GM12878 (cell line): ENCODE measurements around the gene ACTL7A. TPM values are rescaled to one million over a fixed set of nuclear protein-coding genes. Genes with fewer than 3 reads are reported as not detected.

Experiments
- ATAC-seq: fragments of 200-7000 bp; cut with Tn5 transposase; 3 replicates; pipeline ENCODE4 v1.9.1; 2020; ENCODE audit warnings: mild to moderate bottlenecking, moderate library complexity
- BruUV-seq: library from RNA; stranded (reverse); fragments of 400-500 nt; replicated peaks from 2 replicates; lab custom pipeline; 2021; lab: Mats Ljungman, UMichigan
- CTCF ChIA-PET: fragments of 300-600 bp; sonication (Branson Sonifier 250); formaldehyde crosslinking; extraction: SDS; loops from one replicate; lab custom pipeline; 2021; ENCODE audit warnings: inconsistent platforms; lab: Yijun Ruan, JAX
- POLR2A ChIA-PET: fragments of 350-600 bp; formaldehyde crosslinking; extraction: SDS; loops from one replicate; lab custom pipeline; 2021; ENCODE audit warnings: inconsistent platforms; lab: Charles Lee
- RAD21 ChIA-PET: fragments of 300-600 bp; sonication (Branson Sonifier 250); formaldehyde crosslinking; loops from one replicate; lab custom pipeline; 2023; ENCODE audit warnings: antibody characterized with exemption; ENCODE audit not compliant: unreplicated experiment; lab: Charles Lee
- SMC1A ChIA-PET: fragments of 300-600 bp; sonication (Branson Sonifier 250); formaldehyde crosslinking; loops from one replicate; lab custom pipeline; 2023; ENCODE audit not compliant: unreplicated experiment, uncharacterized antibody; lab: Charles Lee
- DNase-seq: peaks from one replicate; pipeline ENCODE4 v3.0.0-alpha.2; 2011; ENCODE audit warnings: low read depth, low spot score
- FAIRE-seq: peaks from 3 replicates; lab custom pipeline; 2011; peaks lifted over from hg19 to GRCh38; lab: Jason Lieb, UNC
- H2AFZ ChIP-seq: 2 replicates; pipeline ENCODE4 v1.6.0; 2011; ENCODE audit warnings: low read depth, low read length, control low read depth; ENCODE audit not compliant: control insufficient read depth
- H3K27ac ChIP-seq: 2 replicates; pipeline ENCODE4 v1.5.1; 2011; ENCODE audit warnings: control low read depth; ENCODE audit not compliant: control insufficient read depth, insufficient read depth
- H3K27me3 ChIP-seq, 2 experiments: replicated peaks in 1 of 2; 2 replicates each; pipeline versions ENCODE4 v1.6.0 to v1.6.1; 2011; ENCODE audit warnings: low read length in 1 of 2; ENCODE audit not compliant: control insufficient read depth in 2 of 2, insufficient read depth in 2 of 2
- H3K36me3 ChIP-seq, 2 experiments: 2 replicates each; pipeline ENCODE4 v1.5.1; 2011; ENCODE audit warnings: low read length in 1 of 2; ENCODE audit not compliant: control insufficient read depth in 2 of 2, insufficient read depth in 2 of 2
- H3K4me1 ChIP-seq: 2 replicates; pipeline ENCODE4 v1.6.1; 2011; ENCODE audit warnings: mild to moderate bottlenecking, low read length, moderate library complexity, mixed read lengths; ENCODE audit not compliant: control insufficient read depth, insufficient read depth
- H3K4me2 ChIP-seq: 2 replicates; pipeline ENCODE4 v1.6.0; 2011; ENCODE audit warnings: control low read depth; ENCODE audit not compliant: control insufficient read depth, insufficient read depth
- H3K4me3 ChIP-seq: fragments of 200-600 bp; sonication (generic); 2 replicates; pipeline ENCODE4 v1.5.1; 2016
- H3K79me2 ChIP-seq: 2 replicates; pipeline ENCODE4 v1.6.0; 2011; ENCODE audit warnings: low read length; ENCODE audit not compliant: control insufficient read depth, insufficient read depth
- H3K9ac ChIP-seq: 2 replicates; pipeline ENCODE4 v1.8.0; 2011; ENCODE audit warnings: low read length, control low read depth, mixed read lengths; ENCODE audit not compliant: control insufficient read depth, insufficient read depth
- H3K9me3 ChIP-seq: replicated peaks from 3 replicates; pipeline ENCODE4 v1.5.1; 2011; ENCODE audit warnings: mild to moderate bottlenecking, low read length; ENCODE audit not compliant: control insufficient read depth, insufficient read depth
- H4K20me1 ChIP-seq: 2 replicates; pipeline ENCODE4 v1.6.0; 2011; ENCODE audit not compliant: control insufficient read depth, insufficient read depth
- BCL11A ChIP-seq: IDR thresholded peaks from 2 replicates; pipeline ENCODE4 v1.6.1; 2011; ENCODE audit warnings: low read depth, low read length
- CBX5 ChIP-seq: sonication (generic); IDR thresholded peaks from 2 replicates; pipeline ENCODE4 v1.6.1; 2016; ENCODE audit warnings: low read depth, moderate library complexity, mild to moderate bottlenecking, inconsistent platforms
- DPF2 ChIP-seq: fragments of 450-650 bp; IDR thresholded peaks from 2 replicates; pipeline ENCODE4 v1.6.1; 2017; ENCODE audit warnings: mild to moderate bottlenecking
- EED ChIP-seq: sonication (generic); IDR thresholded peaks from 2 replicates; pipeline ENCODE4 v1.6.1; 2016; ENCODE audit warnings: antibody characterized with exemption, low read depth
- GABPA ChIP-seq: IDR thresholded peaks from 2 replicates; pipeline ENCODE4 v1.6.1; 2014; ENCODE audit warnings: antibody characterized with exemption, low read depth, mild to moderate bottlenecking, inconsistent platforms
- JUNB ChIP-seq: IDR thresholded peaks from 2 replicates; pipeline ENCODE4 v1.6.1; 2016; ENCODE audit warnings: antibody characterized with exemption, mild to moderate bottlenecking
- MEF2A ChIP-seq: IDR thresholded peaks from 2 replicates; pipeline ENCODE4 v1.6.1; 2011; ENCODE audit warnings: low read depth, mild to moderate bottlenecking, low read length, moderate library complexity; ENCODE audit not compliant: insufficient read depth
- MTA2 ChIP-seq: fragments of 450-650 bp; IDR thresholded peaks from 2 replicates; pipeline ENCODE4 v1.6.1; 2016; ENCODE audit warnings: low read depth, mild to moderate bottlenecking, moderate library complexity
- MTA3 ChIP-seq: IDR thresholded peaks from 2 replicates; pipeline ENCODE4 v1.6.1; 2012; ENCODE audit warnings: low read length, inconsistent platforms, borderline replicate concordance
- NFIC ChIP-seq: IDR thresholded peaks from 2 replicates; pipeline ENCODE4 v1.6.1; 2012; ENCODE audit warnings: low read depth, mild to moderate bottlenecking, inconsistent platforms, low read length, moderate library complexity
- PAX5 ChIP-seq: IDR thresholded peaks from 2 replicates; pipeline ENCODE4 v1.6.1; 2011; ENCODE audit warnings: low read depth, low read length, borderline replicate concordance
- PAX8 ChIP-seq: fragments of 450-650 bp; IDR thresholded peaks from 2 replicates; pipeline ENCODE4 v1.6.1; 2017; ENCODE audit warnings: mild to moderate bottlenecking, moderate library complexity
- SP1 ChIP-seq: IDR thresholded peaks from one replicate; pipeline ENCODE4 v1.6.1; 2011; ENCODE audit warnings: low read depth, low read length
- STAT3 ChIP-seq: IDR thresholded peaks from 2 replicates; pipeline ENCODE4 v1.6.1; 2011; ENCODE audit warnings: low read depth, low read length, improper control_type of control experiment
- TCF12 ChIP-seq: IDR thresholded peaks from 2 replicates; pipeline ENCODE4 v1.6.1; 2011; ENCODE audit warnings: low read depth, mild to moderate bottlenecking, low read length
- in situ Hi-C: fragments of 300-500 bp; cut with MboI; formaldehyde crosslinking; loops from 9 replicates; pipeline ENCODE4 v1.14.3; 2018; ENCODE audit warnings: mixed read lengths
- intact Hi-C: fragments of 100-400 bp; cut with micrococcal nuclease; formaldehyde crosslinking; loops from one replicate; pipeline ENCODE4 v1.14.2; 2022; ENCODE audit not compliant: unreplicated experiment
- polyA plus RNA-seq, 11 experiments: library from polyadenylated mRNA; depleted of rRNA in 4 of 11; unstranded in 6 of 11; stranded (reverse) in 5 of 11; fragments of >200 nt; fragmentation: Nextera tagmentation in 4 of 11; fragmentation: Illumina TruSeq in 1 of 11; extraction: Ambion mirVana in 4 of 11; extraction: Trizol in 1 of 11; gene quantifications; 1 replicate in 1 of 11; 2 replicates in 10 of 11; pipeline versions ENCODE4 v1.2.1 to v1.2.3, GENCODE V29; 2011 to 2016; ENCODE audit warnings: inconsistent platforms in 2 of 11, missing spikeins in 2 of 11, low read depth in 1 of 11
- total RNA-seq, 4 experiments: library from RNA; depleted of rRNA in 3 of 4; stranded (reverse); fragments of >200 nt in 3 of 4; fragmentation: Illumina TruSeq in 1 of 4; extraction: Trizol in 1 of 4; gene quantifications; 2 replicates each; pipeline versions ENCODE4 v1.2.1 to v1.2.3, GENCODE V29; 2013 to 2021
- TF ChIP-seq, protein P1 (sequence below): IDR thresholded peaks from 2 replicates; pipeline ENCODE4 v1.6.1; 2011; ENCODE audit warnings: low read depth, low read length, improper control_type of control experiment, borderline replicate concordance
- TF ChIP-seq, protein P2 (sequence below): IDR thresholded peaks from 2 replicates; pipeline ENCODE4 v1.6.1; 2012; ENCODE audit warnings: mild to moderate bottlenecking, low read depth, low read length
- TF ChIP-seq, protein P3 (sequence below): fragments of 150-350 bp; IDR thresholded peaks from 2 replicates; pipeline ENCODE4 v1.6.1; 2014; ENCODE audit warnings: mild to moderate bottlenecking, low read depth, low read length
- TF ChIP-seq, protein P4 (sequence below): IDR thresholded peaks from 2 replicates; pipeline ENCODE4 v1.6.1; 2011; ENCODE audit warnings: borderline replicate concordance, low read depth, mild to moderate bottlenecking, moderate library complexity, low read length; ENCODE audit not compliant: insufficient read depth, poor library complexity, severe bottlenecking

The ACTL7A gene
- total and polyA plus RNA-seq, 10 of the 15 experiments (the other 5 are each of a cell fraction or from before 2014, with no cell fraction given): not detected

DNA sequence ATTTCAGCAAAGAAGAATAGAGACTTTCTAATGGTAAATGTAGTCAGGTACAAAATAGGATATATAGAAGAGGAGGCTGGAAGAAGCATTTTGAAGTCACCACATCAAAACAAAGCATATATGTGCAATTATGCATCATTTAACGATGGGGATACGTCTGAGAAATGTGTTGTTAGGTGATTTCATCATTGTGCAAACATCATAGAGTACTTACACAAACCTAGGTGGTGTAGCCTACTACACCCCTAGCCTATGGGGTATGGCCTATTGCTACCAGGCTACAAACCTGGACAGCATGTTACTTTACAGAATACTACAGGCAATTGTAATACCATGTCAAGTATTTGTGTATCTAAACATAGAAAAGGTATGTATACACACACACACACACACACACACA lies 43.4 kb downstream of the ACTL7A start (continued):
- TF ChIP-seq, protein P1, sequence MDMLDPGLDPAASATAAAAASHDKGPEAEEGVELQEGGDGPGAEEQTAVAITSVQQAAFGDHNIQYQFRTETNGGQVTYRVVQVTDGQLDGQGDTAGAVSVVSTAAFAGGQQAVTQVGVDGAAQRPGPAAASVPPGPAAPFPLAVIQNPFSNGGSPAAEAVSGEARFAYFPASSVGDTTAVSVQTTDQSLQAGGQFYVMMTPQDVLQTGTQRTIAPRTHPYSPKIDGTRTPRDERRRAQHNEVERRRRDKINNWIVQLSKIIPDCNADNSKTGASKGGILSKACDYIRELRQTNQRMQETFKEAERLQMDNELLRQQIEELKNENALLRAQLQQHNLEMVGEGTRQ: no peak
- no peak for TF ChIP-seq STAT3

DNA sequence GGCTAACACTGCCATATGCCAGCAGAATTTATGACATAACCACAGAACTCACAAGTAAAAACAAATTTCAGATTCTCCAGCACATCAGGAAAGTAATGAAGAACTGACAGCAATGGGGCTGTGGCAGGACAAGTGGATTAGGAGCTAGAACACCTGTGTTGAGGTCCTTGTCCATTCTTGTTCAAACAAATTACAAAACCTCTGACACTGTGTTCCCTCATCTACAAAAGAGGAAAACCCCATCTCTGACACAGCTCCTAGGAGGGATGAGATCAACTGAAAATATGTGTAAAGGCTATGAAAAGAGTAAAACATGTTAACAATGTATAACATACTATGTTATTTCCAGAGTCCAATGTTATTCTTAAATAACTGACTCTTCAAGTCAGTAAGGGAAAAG lies 48.3 kb downstream of the ACTL7A start:
- ATAC-seq: no peak
- intact Hi-C loops (no loop called here), in situ Hi-C loops (no loop called here)
- Histone ChIP-seq H3K27me3 (no peaks in the 10 kb centered on the region), H3K9ac (no peak overlapping the region), H2AFZ (no peak overlapping the region), H3K9me3 (no peaks in the 10 kb centered on the region), H3K27ac (no peak overlapping the region), H4K20me1 (no peaks in the 10 kb centered on the region), H3K4me2 (no peak overlapping the region), H3K36me3 (peaks cover 6 to 12% of the 10 kb centered on the region in 2 experiments), H3K4me1 (no peaks in the 10 kb centered on the region), H3K4me3 (no peak overlapping the region), H3K79me2 (no peaks in the 10 kb centered on the region)
- ChIA-PET SMC1A (interaction anchor here (0.5 kb wide), 1 partner anchor 25 kb away, joined by 3 read pairs; no protein-coding TSS in a partner anchor), RAD21 (no interaction called here), CTCF (interaction anchor here (0.5 kb wide), 1 partner anchor 575 kb away, joined by 3 read pairs; no protein-coding TSS in a partner anchor), POLR2A (no interaction called here)
- no peak for FAIRE-seq
- no peak for DNase-seq
- no TSS peak for BruUV-seq
- TF ChIP-seq BCL11A: no peak
- TF ChIP-seq CBX5: no peak
- TF ChIP-seq PAX8: no peak
- no peak for TF ChIP-seq NFIC
- TF ChIP-seq JUNB: no peak
- no peak for TF ChIP-seq MTA3
- TF ChIP-seq SP1: no peak
- TF ChIP-seq, protein P2, sequence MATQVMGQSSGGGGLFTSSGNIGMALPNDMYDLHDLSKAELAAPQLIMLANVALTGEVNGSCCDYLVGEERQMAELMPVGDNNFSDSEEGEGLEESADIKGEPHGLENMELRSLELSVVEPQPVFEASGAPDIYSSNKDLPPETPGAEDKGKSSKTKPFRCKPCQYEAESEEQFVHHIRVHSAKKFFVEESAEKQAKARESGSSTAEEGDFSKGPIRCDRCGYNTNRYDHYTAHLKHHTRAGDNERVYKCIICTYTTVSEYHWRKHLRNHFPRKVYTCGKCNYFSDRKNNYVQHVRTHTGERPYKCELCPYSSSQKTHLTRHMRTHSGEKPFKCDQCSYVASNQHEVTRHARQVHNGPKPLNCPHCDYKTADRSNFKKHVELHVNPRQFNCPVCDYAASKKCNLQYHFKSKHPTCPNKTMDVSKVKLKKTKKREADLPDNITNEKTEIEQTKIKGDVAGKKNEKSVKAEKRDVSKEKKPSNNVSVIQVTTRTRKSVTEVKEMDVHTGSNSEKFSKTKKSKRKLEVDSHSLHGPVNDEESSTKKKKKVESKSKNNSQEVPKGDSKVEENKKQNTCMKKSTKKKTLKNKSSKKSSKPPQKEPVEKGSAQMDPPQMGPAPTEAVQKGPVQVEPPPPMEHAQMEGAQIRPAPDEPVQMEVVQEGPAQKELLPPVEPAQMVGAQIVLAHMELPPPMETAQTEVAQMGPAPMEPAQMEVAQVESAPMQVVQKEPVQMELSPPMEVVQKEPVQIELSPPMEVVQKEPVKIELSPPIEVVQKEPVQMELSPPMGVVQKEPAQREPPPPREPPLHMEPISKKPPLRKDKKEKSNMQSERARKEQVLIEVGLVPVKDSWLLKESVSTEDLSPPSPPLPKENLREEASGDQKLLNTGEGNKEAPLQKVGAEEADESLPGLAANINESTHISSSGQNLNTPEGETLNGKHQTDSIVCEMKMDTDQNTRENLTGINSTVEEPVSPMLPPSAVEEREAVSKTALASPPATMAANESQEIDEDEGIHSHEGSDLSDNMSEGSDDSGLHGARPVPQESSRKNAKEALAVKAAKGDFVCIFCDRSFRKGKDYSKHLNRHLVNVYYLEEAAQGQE: no peak
- no peak for TF ChIP-seq EED
- no peak for TF ChIP-seq MTA2
- no peak for TF ChIP-seq PAX5
- no peak for TF ChIP-seq DPF2
- no peak for TF ChIP-seq GABPA
- TF ChIP-seq, protein P3, sequence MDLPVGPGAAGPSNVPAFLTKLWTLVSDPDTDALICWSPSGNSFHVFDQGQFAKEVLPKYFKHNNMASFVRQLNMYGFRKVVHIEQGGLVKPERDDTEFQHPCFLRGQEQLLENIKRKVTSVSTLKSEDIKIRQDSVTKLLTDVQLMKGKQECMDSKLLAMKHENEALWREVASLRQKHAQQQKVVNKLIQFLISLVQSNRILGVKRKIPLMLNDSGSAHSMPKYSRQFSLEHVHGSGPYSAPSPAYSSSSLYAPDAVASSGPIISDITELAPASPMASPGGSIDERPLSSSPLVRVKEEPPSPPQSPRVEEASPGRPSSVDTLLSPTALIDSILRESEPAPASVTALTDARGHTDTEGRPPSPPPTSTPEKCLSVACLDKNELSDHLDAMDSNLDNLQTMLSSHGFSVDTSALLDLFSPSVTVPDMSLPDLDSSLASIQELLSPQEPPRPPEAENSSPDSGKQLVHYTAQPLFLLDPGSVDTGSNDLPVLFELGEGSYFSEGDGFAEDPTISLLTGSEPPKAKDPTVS: no peak
- TF ChIP-seq MEF2A: no peak
- TF ChIP-seq, protein P4, sequence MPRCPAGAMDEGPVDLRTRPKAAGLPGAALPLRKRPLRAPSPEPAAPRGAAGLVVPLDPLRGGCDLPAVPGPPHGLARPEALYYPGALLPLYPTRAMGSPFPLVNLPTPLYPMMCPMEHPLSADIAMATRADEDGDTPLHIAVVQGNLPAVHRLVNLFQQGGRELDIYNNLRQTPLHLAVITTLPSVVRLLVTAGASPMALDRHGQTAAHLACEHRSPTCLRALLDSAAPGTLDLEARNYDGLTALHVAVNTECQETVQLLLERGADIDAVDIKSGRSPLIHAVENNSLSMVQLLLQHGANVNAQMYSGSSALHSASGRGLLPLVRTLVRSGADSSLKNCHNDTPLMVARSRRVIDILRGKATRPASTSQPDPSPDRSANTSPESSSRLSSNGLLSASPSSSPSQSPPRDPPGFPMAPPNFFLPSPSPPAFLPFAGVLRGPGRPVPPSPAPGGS: no peak
- TF ChIP-seq TCF12: no peak
